ENCODE measurements around the gene TWIST2. TPM values are rescaled to one million over a fixed set of nuclear protein-coding genes. Genes with fewer than 3 reads are reported as not detected.

The TWIST2 gene
- total and polyA plus RNA-seq, 7 experiments from 2014 or later = not detected

- Histone ChIP-seq H3K36me3 (ENCODE audit: control insufficient read depth in 2 of 3, insufficient read depth in 3 of 3, low read length in 3 of 3) (no peaks in the 10 kb centered on the region), H3K9me3 (ENCODE audit: control insufficient read depth in 2 of 3, low read length in 3 of 3) (peaks cover 0 to 7% (median 0%) of the 10 kb centered on the region in 3 experiments), H3K4me1 (ENCODE audit: control insufficient read depth in 2 of 2, insufficient read depth in 2 of 2, low read length in 2 of 2) (no peaks in the 10 kb centered on the region), H3K27ac (ENCODE audit: low read depth, low read length) (no peak overlapping the region), H3K27me3 (ENCODE audit: control insufficient read depth in 2 of 2, insufficient read depth in 2 of 2, low read length in 2 of 2) (no peaks in the 10 kb centered on the region), H3K4me3 (ENCODE audit: low read length) (no peak overlapping the region)
- Mint-ChIP-seq H3K36me3 (no peaks in the 10 kb centered on the region), H3K27ac (no peak overlapping the region), H3K27me3 (peaks cover 0 to 30% (median 24%) of the 10 kb centered on the region in 5 donors), H3K9me3 (peaks cover 0 to 20% (median under 1%) of the 10 kb centered on the region in 11 donors), H3K4me1 (no peaks in the 10 kb centered on the region), H3K4me3 (no peak overlapping the region)
- CTCF ChIA-PET = no interaction called here
- POLR2A ChIA-PET = no interaction called here
- ATAC-seq (peak; percentile 31), DNase-seq (peak in 4 of 9 donors; percentile 8 to 26 (median 17))
- intact Hi-C loops (cut with micrococcal nuclease) = no loop called here
Measured at GRCh38 chr2:238881353-238882081, 33.6 kb downstream of the TWIST2 start.

GRCh38 chr2:238882082-238882755 lies 34.3 kb downstream of the TWIST2 start:
- Histone ChIP-seq H3K4me3 (ENCODE audit: low read length) (no peak overlapping the region), H3K9me3 (ENCODE audit: control insufficient read depth in 2 of 3, low read length in 3 of 3) (peaks cover 0 to 7% (median 0%) of the 10 kb centered on the region in 3 experiments), H3K36me3 (ENCODE audit: control insufficient read depth in 2 of 3, insufficient read depth in 3 of 3, low read length in 3 of 3) (no peaks in the 10 kb centered on the region), H3K27ac (ENCODE audit: low read depth, low read length) (no peak overlapping the region), H3K4me1 (ENCODE audit: control insufficient read depth in 2 of 2, insufficient read depth in 2 of 2, low read length in 2 of 2) (no peaks in the 10 kb centered on the region), H3K27me3 (ENCODE audit: control insufficient read depth in 2 of 2, insufficient read depth in 2 of 2, low read length in 2 of 2) (no peaks in the 10 kb centered on the region)
- DNase-seq (no peak), ATAC-seq (peak; percentile 6)
- Mint-ChIP-seq H3K36me3 (no peaks in the 10 kb centered on the region), H3K27me3 (peaks cover 0 to 30% (median 21%) of the 10 kb centered on the region in 5 donors), H3K27ac (no peak overlapping the region), H3K4me3 (no peak overlapping the region), H3K4me1 (no peaks in the 10 kb centered on the region), H3K9me3 (peaks cover 0 to 14% (median 0%) of the 10 kb centered on the region in 11 donors)
- ChIA-PET POLR2A (no interaction called here), CTCF (no interaction called here)
- intact Hi-C loops (cut with micrococcal nuclease) = no loop called here

GRCh38 chr2:238883421-238883901 lies 35.6 kb downstream of the TWIST2 start:
- no peak overlapping the region for H3K4me3 Mint-ChIP-seq
- H3K9me3 ChIP-seq (ENCODE audit: control insufficient read depth in 2 of 3, low read length in 3 of 3) = no peaks in the 10 kb centered on the region
- H3K27me3 ChIP-seq (ENCODE audit: control insufficient read depth in 2 of 2, insufficient read depth in 2 of 2, low read length in 2 of 2) = no peaks in the 10 kb centered on the region
- ATAC-seq (no peak), DNase-seq (no peak)
- no peak overlapping the region for H3K27ac ChIP-seq (ENCODE audit: low read depth, low read length)
- H3K36me3 Mint-ChIP-seq = no peaks in the 10 kb centered on the region
- ChIA-PET CTCF (no interaction called here), POLR2A (no interaction called here)
- peaks cover 0 to 30% (median 22%) of the 10 kb centered on the region in 5 donors for H3K27me3 Mint-ChIP-seq
- H3K4me3 ChIP-seq (ENCODE audit: low read length) = no peak overlapping the region
- H3K27ac Mint-ChIP-seq = no peak overlapping the region
- H3K9me3 Mint-ChIP-seq = peaks cover 0 to 3% (median 0%) of the 10 kb centered on the region in 11 donors
- no peaks in the 10 kb centered on the region for H3K4me1 ChIP-seq (ENCODE audit: control insufficient read depth in 2 of 2, insufficient read depth in 2 of 2, low read length in 2 of 2)
- intact Hi-C loops (cut with micrococcal nuclease) = no loop called here
- no peaks in the 10 kb centered on the region for H3K4me1 Mint-ChIP-seq
- no peaks in the 10 kb centered on the region for H3K36me3 ChIP-seq (ENCODE audit: control insufficient read depth in 2 of 3, insufficient read depth in 3 of 3, low read length in 3 of 3)

- H3K36me3 Mint-ChIP-seq = no peaks in the 10 kb centered on the region
- no peak overlapping the region for H3K27ac Mint-ChIP-seq
- peaks cover 0 to 2% (median 0%) of the 10 kb centered on the region in 11 donors for H3K9me3 Mint-ChIP-seq
- Histone ChIP-seq H3K9me3 (ENCODE audit: control insufficient read depth in 2 of 3, low read length in 3 of 3) (no peaks in the 10 kb centered on the region), H3K27me3 (ENCODE audit: control insufficient read depth in 2 of 2, insufficient read depth in 2 of 2, low read length in 2 of 2) (no peaks in the 10 kb centered on the region), H3K36me3 (ENCODE audit: control insufficient read depth in 2 of 3, insufficient read depth in 3 of 3, low read length in 3 of 3) (no peaks in the 10 kb centered on the region), H3K4me3 (ENCODE audit: low read length) (no peak overlapping the region), H3K27ac (ENCODE audit: low read depth, low read length) (no peak overlapping the region), H3K4me1 (ENCODE audit: control insufficient read depth in 2 of 2, insufficient read depth in 2 of 2, low read length in 2 of 2) (no peaks in the 10 kb centered on the region)
- no peak overlapping the region for H3K4me3 Mint-ChIP-seq
- intact Hi-C loops (cut with micrococcal nuclease) = no loop called here
- H3K4me1 Mint-ChIP-seq = no peaks in the 10 kb centered on the region
- ChIA-PET POLR2A (no interaction called here), CTCF (no interaction called here)
- ATAC-seq (no peak), DNase-seq (no peak)
- H3K27me3 Mint-ChIP-seq = peaks cover 0 to 30% (median 22%) of the 10 kb centered on the region in 5 donors
Measured at GRCh38 chr2:238884122-238884811, 36.4 kb downstream of the TWIST2 start.

GRCh38 chr2:238884812-238885408 lies 37.0 kb downstream of the TWIST2 start:
- Mint-ChIP-seq H3K27me3 (peaks cover 0 to 30% (median 22%) of the 10 kb centered on the region in 5 donors), H3K4me3 (no peak overlapping the region), H3K4me1 (no peaks in the 10 kb centered on the region), H3K27ac (no peak overlapping the region), H3K36me3 (no peaks in the 10 kb centered on the region), H3K9me3 (no peaks in the 10 kb centered on the region)
- H3K4me1 ChIP-seq (ENCODE audit: control insufficient read depth in 2 of 2, insufficient read depth in 2 of 2, low read length in 2 of 2) = no peaks in the 10 kb centered on the region
- intact Hi-C loops (cut with micrococcal nuclease) = no loop called here
- ChIA-PET POLR2A (no interaction called here), CTCF (no interaction called here)
- H3K27me3 ChIP-seq (ENCODE audit: control insufficient read depth in 2 of 2, insufficient read depth in 2 of 2, low read length in 2 of 2) = no peaks in the 10 kb centered on the region
- no peak for DNase-seq
- ATAC-seq = no peak
- H3K4me3 ChIP-seq (ENCODE audit: low read length) = no peak overlapping the region
- no peaks in the 10 kb centered on the region for H3K9me3 ChIP-seq (ENCODE audit: control insufficient read depth in 2 of 3, low read length in 3 of 3)
- no peaks in the 10 kb centered on the region for H3K36me3 ChIP-seq (ENCODE audit: control insufficient read depth in 2 of 3, insufficient read depth in 3 of 3, low read length in 3 of 3)
- H3K27ac ChIP-seq (ENCODE audit: low read depth, low read length) = no peak overlapping the region

- Histone ChIP-seq H3K4me1 (ENCODE audit: control insufficient read depth in 2 of 2, insufficient read depth in 2 of 2, low read length in 2 of 2) (no peaks in the 10 kb centered on the region), H3K36me3 (ENCODE audit: control insufficient read depth in 2 of 3, insufficient read depth in 3 of 3, low read length in 3 of 3) (no peaks in the 10 kb centered on the region), H3K27me3 (ENCODE audit: control insufficient read depth in 2 of 2, insufficient read depth in 2 of 2, low read length in 2 of 2) (no peaks in the 10 kb centered on the region), H3K4me3 (ENCODE audit: low read length) (no peak overlapping the region), H3K27ac (ENCODE audit: low read depth, low read length) (no peak overlapping the region), H3K9me3 (ENCODE audit: control insufficient read depth in 2 of 3, low read length in 3 of 3) (no peaks in the 10 kb centered on the region)
- no peaks in the 10 kb centered on the region for H3K4me1 Mint-ChIP-seq
- DNase-seq = no peak
- H3K36me3 Mint-ChIP-seq = no peaks in the 10 kb centered on the region
- no peaks in the 10 kb centered on the region for H3K9me3 Mint-ChIP-seq
- no peak for ATAC-seq
- H3K27ac Mint-ChIP-seq = no peak overlapping the region
- CTCF ChIA-PET = no interaction called here
- peaks cover 0 to 25% (median 22%) of the 10 kb centered on the region in 5 donors for H3K27me3 Mint-ChIP-seq
- no peak overlapping the region for H3K4me3 Mint-ChIP-seq
- POLR2A ChIA-PET = no interaction called here
- intact Hi-C loops (cut with micrococcal nuclease) = no loop called here
Measured at GRCh38 chr2:238886453-238887094, 38.7 kb downstream of the TWIST2 start.
